GM19468 (cell line): Measurements from ENCODE around the gene DMAC2.
"Not testable (repeated sequence)": the region's sequence is repeated elsewhere in the genome, so short reads cannot be mapped to it uniquely, and the experiment has no call there.

Experiments used
- ATAC-seq: cut with Tn5 transposase; IDR thresholded peaks from one replicate; pipeline ENCODE4 v1.9.1; 2021; ENCODE audit warnings: mild to moderate bottlenecking, moderate library complexity, moderate number of reproducible peaks; ENCODE audit not compliant: unreplicated experiment; ENCODE audit errors: extremely low read depth

Gene DMAC2

DNA sequence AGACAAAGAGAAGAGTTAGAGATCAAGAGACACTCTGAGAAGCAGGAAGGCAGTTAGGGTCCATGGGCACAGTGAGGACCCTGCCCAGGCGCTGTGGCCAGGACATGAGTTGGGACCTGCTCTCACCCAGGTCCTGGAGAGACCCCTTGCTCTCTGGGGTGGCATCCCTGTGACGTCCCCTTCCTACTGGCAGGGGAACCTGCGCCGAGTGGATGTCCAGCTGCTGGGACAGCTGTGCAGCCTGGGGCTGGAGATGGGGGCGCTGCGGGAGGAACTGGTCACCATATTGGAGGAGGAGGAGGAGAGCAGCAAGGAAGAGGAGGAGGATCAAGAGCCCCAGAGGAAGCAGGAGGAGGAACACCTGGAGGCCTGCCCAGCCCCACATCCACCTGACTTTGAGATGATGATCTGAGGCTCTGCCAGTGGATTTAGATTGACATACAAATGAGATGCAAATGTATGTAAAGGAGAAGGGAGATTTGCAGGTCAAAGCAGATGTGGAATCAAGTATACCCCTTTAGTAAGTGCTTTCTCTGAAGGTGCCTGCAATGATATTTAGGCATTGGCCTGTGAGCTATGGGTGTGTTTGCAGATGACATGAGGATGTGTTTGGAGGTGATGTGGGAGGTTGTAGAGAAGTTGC, 4.2 kb upstream of the DMAC2 start:
- no peak for ATAC-seq

DNA sequence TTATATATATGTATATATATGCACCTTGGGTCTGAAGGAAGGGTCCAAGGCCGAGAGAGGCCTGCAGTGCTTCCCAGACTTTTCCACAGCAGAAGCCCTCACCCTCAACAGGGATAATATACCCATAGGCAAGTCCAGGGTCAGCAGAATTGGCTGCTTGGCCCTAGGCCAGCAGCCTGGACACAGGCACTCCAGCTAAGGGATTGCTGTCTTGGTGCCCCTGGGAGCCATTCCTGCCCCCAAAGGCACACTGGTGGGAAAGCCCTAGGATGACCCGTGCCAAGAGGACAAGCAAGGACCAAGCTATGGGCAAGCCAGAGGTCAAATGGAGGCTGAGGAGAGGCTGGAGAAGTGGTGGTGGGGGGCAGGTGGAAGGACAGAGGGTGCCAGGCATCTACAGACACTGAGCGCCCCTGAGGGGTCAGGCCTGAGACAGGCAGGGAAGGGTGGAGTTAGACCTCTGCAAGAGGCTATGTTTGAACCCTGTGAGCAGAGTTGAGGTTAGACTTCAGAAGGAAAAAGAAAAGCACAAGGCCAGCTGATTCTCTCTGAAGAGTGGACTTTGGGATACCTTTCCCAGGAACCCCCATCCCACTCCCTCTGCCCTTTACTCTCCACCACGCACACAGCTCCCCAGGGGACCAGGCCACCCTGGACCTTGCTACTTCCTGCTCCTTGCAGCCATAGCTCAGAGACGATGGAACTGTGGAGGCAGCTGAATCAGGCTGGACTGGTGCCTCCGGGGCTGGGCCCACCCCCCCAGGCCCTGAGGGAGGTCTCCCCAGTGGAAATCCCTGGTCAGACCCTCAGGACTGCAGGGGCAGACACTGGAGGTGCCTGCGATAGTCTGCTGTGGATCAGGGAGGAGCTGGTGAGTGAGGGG, 3.0 kb upstream of the DMAC2 start, which contains the start of gene ERICH4:
Gene ERICH4 (plus strand): TSS at position 684 of the 883 bp plus-strand sequence. CDS start 14 bp downstream, at position 698.
- no peak for ATAC-seq

GRCh38 chr19:41441321-41441945, 1.7 kb upstream of the DMAC2 start:
- no peak for ATAC-seq

DNA sequence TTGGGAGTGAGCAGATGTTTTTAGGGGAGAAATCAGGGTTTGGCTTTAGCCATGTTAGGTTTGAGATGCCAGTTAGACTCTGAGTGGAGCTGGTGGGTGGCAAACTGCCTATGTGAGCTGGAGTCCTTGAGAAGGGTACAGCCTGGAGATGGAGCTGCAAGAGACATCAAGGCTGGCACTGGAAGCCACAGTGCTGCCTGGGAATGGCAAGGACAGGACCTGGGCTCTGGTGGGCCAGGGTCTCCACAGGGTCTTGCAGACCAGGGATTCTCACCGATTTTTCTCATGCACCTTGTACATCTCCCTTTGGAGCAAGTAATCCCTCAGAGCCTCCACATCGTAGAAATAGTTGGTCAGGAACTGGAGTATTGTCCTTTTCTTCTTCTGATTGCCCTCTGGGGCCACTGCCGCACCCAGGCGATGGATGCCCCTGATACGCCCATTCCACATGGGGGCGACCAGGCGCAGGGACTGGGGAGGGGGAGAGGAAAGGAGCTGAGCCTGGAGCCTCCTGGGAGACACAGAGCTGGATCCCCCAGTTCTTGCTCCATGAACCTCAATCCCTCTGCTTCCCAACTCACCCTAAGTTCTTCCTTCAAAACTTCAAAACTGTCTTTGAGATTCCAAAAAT, 1.7 kb downstream of the DMAC2 start:
- ATAC-seq: no peak

GRCh38 chr19:41436674-41436951, 3.1 kb downstream of the DMAC2 start:
- ATAC-seq: no peak

GRCh38 chr19:41435936-41436673, 3.6 kb downstream of the DMAC2 start:
- no peak for ATAC-seq

- not testable (repeated sequence) for ATAC-seq
These were observed 4.3 kb downstream of the DMAC2 start for GRCh38 chr19:41435376-41435775.

DNA sequence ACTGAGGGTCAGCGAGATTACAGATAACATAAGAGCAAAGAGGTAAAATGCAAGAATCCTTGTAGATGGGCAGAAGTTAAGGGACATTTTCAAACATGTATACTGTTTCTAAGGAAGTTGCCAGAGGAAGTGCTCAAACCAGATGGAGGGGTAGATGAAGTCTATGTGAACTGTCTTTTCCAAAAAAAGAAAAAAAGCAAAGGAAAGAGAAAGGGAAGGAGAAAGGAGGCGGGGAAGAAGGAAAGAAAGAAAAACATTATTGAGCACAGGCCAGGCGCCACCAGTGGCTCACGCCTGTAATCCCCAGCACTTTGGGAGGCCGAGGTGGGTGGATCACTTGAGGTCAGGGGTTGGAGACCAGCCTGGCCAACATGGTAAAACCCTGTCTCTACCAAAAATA, 5.3 kb downstream of the DMAC2 start:
- no peak for ATAC-seq

- ATAC-seq: no peak
These were observed 6.5 kb downstream of the DMAC2 start for GRCh38 chr19:41433171-41433570.

- ATAC-seq: no peak
These were observed 8.0 kb downstream of the DMAC2 start for GRCh38 chr19:41431426-41432386.

GRCh38 chr19:41430922-41431321, 8.8 kb downstream of the DMAC2 start:
- ATAC-seq: no peak

- no peak for ATAC-seq
These were observed 11.2 kb downstream of the DMAC2 start for GRCh38 chr19:41428481-41428859.

DNA sequence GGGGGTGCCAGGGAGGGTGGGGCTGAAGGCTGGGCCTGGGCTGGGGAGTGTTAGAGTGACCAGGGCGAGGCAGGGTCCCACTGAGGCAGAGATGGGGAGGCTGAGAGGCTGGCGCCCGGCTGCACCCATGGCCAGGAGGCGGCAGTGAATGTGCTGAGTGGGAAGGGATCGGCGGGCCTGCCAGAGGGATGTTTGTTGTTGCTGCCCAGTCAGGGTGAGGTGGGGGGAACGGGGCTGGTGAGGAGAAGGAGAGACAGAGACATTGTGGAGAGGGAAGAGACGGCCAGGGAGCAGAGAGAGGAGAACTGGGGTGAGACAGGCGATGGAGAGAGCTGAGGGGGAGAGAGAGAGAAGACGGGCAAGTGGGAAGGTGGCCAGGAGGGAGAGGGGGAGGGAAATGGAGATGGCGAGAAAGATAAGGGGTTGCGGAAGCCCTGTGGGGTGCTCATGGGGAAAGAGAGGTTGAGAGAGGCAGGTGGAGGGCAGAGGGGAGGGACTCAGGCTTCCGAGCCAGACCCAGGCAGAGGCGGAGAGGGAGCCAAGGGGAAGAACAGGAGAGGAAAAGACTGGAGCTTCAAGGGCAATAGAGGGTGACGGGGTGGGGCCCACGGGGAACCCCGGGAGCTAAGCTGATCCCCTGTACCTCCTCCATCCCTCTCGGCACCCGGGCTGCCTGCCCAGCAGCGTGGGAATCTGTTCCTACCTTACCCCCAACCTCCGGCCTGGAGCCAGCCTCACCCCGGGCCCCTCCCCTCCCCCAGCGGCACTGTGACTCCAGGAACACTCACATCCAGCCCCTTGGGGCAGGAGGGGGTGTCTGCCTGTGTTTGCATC, 11.8 kb downstream of the DMAC2 start:
- ATAC-seq: no peak

DNA sequence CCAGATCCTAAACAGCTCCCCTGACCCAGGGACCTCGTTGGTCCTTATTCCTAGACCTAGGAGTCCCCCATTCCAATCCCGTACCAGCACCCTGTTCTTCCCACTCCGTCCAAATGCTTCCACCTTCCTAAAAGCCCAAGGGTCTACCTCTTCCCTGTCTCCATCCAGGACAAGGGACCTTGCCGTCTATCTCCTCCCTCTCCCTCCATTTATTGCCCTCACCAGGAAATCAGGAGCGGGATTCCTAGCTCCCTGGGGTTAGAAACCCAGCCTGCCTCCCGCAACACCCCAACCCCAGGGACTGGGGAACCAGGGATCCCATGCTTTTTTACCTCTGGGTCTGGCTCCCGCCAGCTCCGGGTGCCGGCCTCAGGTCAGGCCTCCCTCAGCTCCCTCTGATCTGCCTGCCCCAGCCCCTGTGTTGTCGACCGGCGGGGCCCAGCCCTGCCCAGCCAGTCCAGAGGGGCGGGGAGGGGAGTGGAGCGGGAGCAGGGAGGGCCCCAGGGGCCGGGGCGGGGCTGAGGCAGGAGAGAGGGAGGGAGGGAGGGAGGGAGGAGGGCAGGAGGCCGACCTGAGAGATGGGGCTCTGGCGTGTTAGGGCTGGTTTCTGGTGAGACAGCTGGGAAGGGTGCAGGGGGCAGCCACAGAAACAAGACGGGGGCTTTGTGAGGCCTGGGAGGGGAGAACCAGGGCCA, 12.6 kb downstream of the DMAC2 start, which contains the start of gene B3GNT8:
Gene B3GNT8 (minus strand): TSS at position 423 of the 695 bp plus-strand sequence. CDS start 596 bp downstream, outside the sequence.
- no peak for ATAC-seq

DNA sequence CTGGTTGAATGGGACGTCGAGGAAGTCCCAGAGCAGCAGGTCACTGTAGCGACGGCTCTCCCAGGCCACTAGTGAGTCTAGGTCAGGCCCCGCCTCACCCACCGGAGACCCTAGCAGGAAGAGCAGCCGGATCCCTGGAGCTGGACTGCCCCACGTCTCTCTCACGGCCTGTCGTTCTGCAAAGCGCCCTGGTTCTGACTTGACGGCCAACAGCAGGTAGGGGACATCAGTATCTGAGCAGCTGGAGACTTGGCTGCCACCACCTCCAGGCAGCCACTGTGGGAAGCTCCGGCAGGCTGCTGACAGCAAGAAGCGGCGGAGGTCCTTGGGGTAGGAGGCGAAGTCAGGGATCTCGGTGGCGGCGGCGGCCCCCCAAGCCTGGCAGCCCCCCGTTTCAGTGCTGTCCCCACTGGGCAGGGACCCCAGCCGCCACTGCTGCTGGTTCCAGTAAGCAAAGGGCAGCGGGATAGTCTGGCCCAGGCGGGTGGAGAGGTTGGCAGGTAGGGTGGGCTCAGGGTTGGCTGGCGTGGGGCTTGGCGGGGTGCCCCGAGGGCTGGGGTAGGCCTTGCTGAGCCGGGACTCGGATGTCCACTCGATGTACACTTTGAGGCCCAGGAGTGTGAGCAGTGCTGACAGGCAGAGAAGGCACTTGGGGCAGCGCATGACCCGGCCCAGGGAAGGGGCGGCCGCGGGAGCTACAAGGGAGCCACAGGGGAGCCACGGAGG, 13.4 kb downstream of the DMAC2 start:
- ATAC-seq: no peak

DNA sequence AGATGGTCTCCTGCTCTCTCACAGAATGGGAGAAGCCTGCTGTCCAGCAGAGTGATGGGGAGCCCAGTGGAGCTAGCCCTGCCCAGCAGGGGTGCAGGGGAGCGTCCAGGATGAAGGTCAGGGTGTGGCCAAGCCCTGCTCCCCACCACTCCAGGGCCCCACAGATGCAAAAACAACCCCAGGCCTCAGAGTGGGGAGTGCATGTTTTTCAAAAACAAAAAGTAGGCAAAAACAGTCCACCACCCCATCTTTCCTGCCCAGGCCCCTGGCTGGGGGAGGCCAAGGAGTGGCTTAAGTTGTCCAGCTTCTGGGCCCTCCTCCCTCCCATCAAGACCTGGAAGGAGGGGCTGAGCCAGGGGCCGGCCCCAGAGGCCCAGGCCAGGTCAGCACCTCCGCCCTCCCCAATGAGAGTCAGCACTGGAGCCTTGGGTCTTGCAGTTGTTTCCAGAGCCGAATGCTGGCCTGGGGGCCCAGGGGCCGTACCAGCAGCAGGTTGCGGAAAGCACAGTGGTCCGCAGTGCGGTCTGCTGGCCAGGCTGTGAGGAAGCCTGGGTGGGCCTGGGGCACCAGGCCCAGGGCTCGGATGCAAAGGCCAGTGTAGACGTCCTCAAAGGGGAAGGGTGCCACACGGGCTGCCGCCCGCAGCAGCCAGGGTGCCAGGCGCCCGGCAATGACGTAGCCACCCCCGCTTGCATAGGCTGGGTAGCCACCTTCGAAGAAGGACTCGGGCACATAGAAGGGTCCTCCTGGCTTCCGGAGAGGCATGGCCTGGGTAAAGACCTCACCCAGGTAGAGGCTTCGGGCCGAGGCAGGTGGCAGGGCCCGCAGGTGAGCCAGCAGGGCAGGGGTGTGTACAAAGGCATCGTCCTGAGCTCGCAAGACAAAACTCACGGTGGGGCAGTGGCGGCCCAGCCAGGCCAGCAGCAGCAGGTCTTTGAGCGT, 14.3 kb downstream of the DMAC2 start:
- no peak for ATAC-seq
